SK-N-SH (cell line): ENCODE results near the gene CBX1. TPM values are rescaled to one million over a fixed set of nuclear protein-coding genes. Genes with fewer than 3 reads are reported as not detected.

ENCODE experiments used
- CTCF ChIA-PET: fragments of 300-600, 350-600 bp; formaldehyde crosslinking; extraction: SDS; loops from one replicate; lab custom pipeline; 2021; lab: Yijun Ruan, JAX
- POLR2A ChIA-PET: fragments of 350-600 bp; sonication (Branson Sonifier 250); formaldehyde crosslinking; extraction: SDS; loops from one replicate; lab custom pipeline; 2020; ENCODE audit warnings: antibody characterized with exemption, inconsistent platforms; lab: Yijun Ruan, JAX
- DNase-seq: peaks from one replicate; pipeline ENCODE4 v3.0.0; 2012
- H2AFZ ChIP-seq: fragments of 200-600 bp; sonication (generic); 2 replicates; pipeline ENCODE4 v1.8.1; 2016; ENCODE audit warnings: antibody characterized with exemption, mild to moderate bottlenecking, low read depth
- H3F3A ChIP-seq: fragments of 200-600 bp; sonication (generic); replicated peaks from 2 replicates; pipeline ENCODE3; 2016; ENCODE audit warnings: antibody characterized with exemption, mild to moderate bottlenecking; ENCODE audit not compliant: insufficient read depth
- H3K27ac ChIP-seq, 2 experiments: fragments of 200-500 bp in 1 of 2; fragments of 200-600 bp in 1 of 2; sonication (Bioruptor generic) in 1 of 2; sonication (generic), shearing (Covaris generic) in 1 of 2; 2 replicates each; pipeline versions ENCODE4 v1.5.1 to v1.6.1; 2014 to 2016; ENCODE audit warnings: low read depth in 2 of 2, inconsistent platforms in 1 of 2, low read length in 1 of 2, mild to moderate bottlenecking in 1 of 2, mixed read lengths in 1 of 2
- H3K27me3 ChIP-seq: fragments of 200-600 bp; sonication (generic), shearing (Covaris generic); 2 replicates; pipeline ENCODE4 v1.6.1; 2016; ENCODE audit warnings: mixed run types; ENCODE audit not compliant: insufficient read depth
- H3K36me3 ChIP-seq, 2 experiments: fragments of 200-500 bp in 1 of 2; fragments of 200-600 bp in 1 of 2; sonication (Bioruptor generic) in 1 of 2; sonication (generic) in 1 of 2; replicated peaks in 1 of 2; 2 replicates each; pipeline versions ENCODE3 to v1.5.1; 2014 to 2016; ENCODE audit warnings: low read length in 1 of 2, mild to moderate bottlenecking in 1 of 2; ENCODE audit not compliant: insufficient read depth in 2 of 2, control insufficient read depth in 1 of 2
- H3K4me1 ChIP-seq, 2 experiments: fragments of 200-500 bp in 1 of 2; fragments of 200-600 bp in 1 of 2; sonication (Bioruptor generic) in 1 of 2; sonication (generic), shearing (Covaris generic) in 1 of 2; 2 replicates each; pipeline versions ENCODE4 v1.5.1 to v1.6.1; 2014 to 2016; ENCODE audit warnings: low read depth in 1 of 2, low read length in 1 of 2, mixed run types in 1 of 2; ENCODE audit not compliant: insufficient read depth in 2 of 2, control insufficient read depth in 1 of 2
- H3K4me2 ChIP-seq: fragments of 200-600 bp; sonication (generic), shearing (Covaris generic); 2 replicates; pipeline ENCODE4 v1.6.1; 2017; ENCODE audit warnings: mixed run types
- H3K4me3 ChIP-seq, 2 experiments: fragments of 200-500 bp in 1 of 2; fragments of 200-600 bp in 1 of 2; sonication (Bioruptor generic) in 1 of 2; sonication (generic), shearing (Covaris generic) in 1 of 2; 2 replicates each; pipeline versions ENCODE4 v1.5.1 to v1.8.1; 2014 to 2016; ENCODE audit warnings: low read depth in 2 of 2, inconsistent platforms in 1 of 2, low read length in 1 of 2, mild to moderate bottlenecking in 1 of 2, mixed read lengths in 1 of 2, moderate library complexity in 1 of 2
- H3K79me2 ChIP-seq: fragments of 200-600 bp; sonication (generic); 2 replicates; pipeline ENCODE4 v1.8.1; 2017; ENCODE audit warnings: mild to moderate bottlenecking; ENCODE audit not compliant: insufficient read depth
- H3K9ac ChIP-seq: fragments of 200-600 bp; sonication (generic); 2 replicates; pipeline ENCODE4 v1.6.1; 2017; ENCODE audit warnings: mixed run types
- H3K9me2 ChIP-seq: fragments of 200-600 bp; sonication (generic); 2 replicates; pipeline ENCODE4 v1.6.1; 2017; ENCODE audit warnings: mixed run types
- H3K9me3 ChIP-seq: fragments of 200-600 bp; sonication (generic); 2 replicates; pipeline ENCODE4 v1.6.1; 2017; ENCODE audit warnings: mixed run types, mild to moderate bottlenecking, moderate library complexity
- H4K20me1 ChIP-seq: fragments of 200-600 bp; sonication (generic); 2 replicates; pipeline ENCODE4 v1.6.1; 2017; ENCODE audit warnings: mild to moderate bottlenecking, mixed run types; ENCODE audit not compliant: insufficient read depth
- CHD2 ChIP-seq: fragments of 150-350 bp; IDR thresholded peaks from 2 replicates; pipeline ENCODE4 v1.6.1; 2018; ENCODE audit warnings: low read length; ENCODE audit not compliant: partially characterized antibody
- CTCF ChIP-seq: fragments of 200-600 bp; sonication (generic); IDR thresholded peaks from 2 replicates; pipeline ENCODE4 v1.6.1; 2017; ENCODE audit warnings: antibody characterized with exemption, mild to moderate bottlenecking, moderate library complexity
- EZH2phosphoT487 ChIP-seq: fragments of 200-600 bp; sonication (generic); IDR thresholded peaks from 2 replicates; pipeline ENCODE4 v1.6.1; 2017; ENCODE audit warnings: low read depth, mixed run types, mild to moderate bottlenecking, antibody characterized with exemption, moderate library complexity, borderline replicate concordance
- MAX ChIP-seq: IDR thresholded peaks from 2 replicates; pipeline ENCODE4 v1.4.0; 2012; ENCODE audit warnings: low read depth
- MEF2A ChIP-seq: IDR thresholded peaks from 2 replicates; pipeline ENCODE4 v1.4.0; 2012; ENCODE audit warnings: low read depth, borderline replicate concordance
- MXI1 ChIP-seq: IDR thresholded peaks from 2 replicates; pipeline ENCODE4 v1.6.1; 2012; ENCODE audit warnings: mild to moderate bottlenecking, low read depth, low read length, improper control_type of control experiment
- PBX3 ChIP-seq: IDR thresholded peaks from 2 replicates; pipeline ENCODE4; 2012
- POLR2AphosphoS5 ChIP-seq: IDR thresholded peaks from 2 replicates; pipeline ENCODE4 v1.6.1; 2012; ENCODE audit warnings: low read depth, low read length
- RAD21 ChIP-seq: IDR thresholded peaks from 2 replicates; pipeline ENCODE4 v1.6.1; 2012; ENCODE audit warnings: mild to moderate bottlenecking, low read length
- REST ChIP-seq: IDR thresholded peaks from 2 replicates; pipeline ENCODE4 v1.6.1; 2012; ENCODE audit warnings: mild to moderate bottlenecking, low read depth, low read length, moderate library complexity
- RXRA ChIP-seq: IDR thresholded peaks from 2 replicates; pipeline ENCODE4 v1.4.0; 2012; ENCODE audit warnings: low read depth, mild to moderate bottlenecking, borderline replicate concordance
- USF1 ChIP-seq: IDR thresholded peaks from 2 replicates; pipeline ENCODE4 v1.4.0; 2012; ENCODE audit warnings: low read depth, borderline replicate concordance
- USF2 ChIP-seq: fragments of 150-350 bp; IDR thresholded peaks from 2 replicates; pipeline ENCODE4 v1.6.1; 2017; ENCODE audit warnings: antibody characterized with exemption, low read length, low read depth, borderline replicate concordance
- whole genome bisulfite sequencing: methylation state at CpG from one replicate; pipeline ENCODE4 v1.1.6; 2017; ENCODE audit warnings: low lambda C conversion rate; 5-methylcytosine and 5-hydroxymethylcytosine counted together
- polyA plus RNA-seq, 3 experiments: library from polyadenylated mRNA; depleted of rRNA; stranded (reverse); fragments of >200 nt; gene quantifications; 2 replicates each; pipeline ENCODE4 v1.2.3, GENCODE V29; 2012
- small RNA-seq, 7 experiments: library from RNA; depleted of rRNA; stranded (forward); fragments of <200 nt; gene quantifications; one replicate each; pipeline ENCODE3, GENCODE V24; 2012

The CBX1 gene
- polyA plus RNA-seq, 1 of the 3 experiments (the other 2 are of a cell fraction): 102 TPM

- POLR2A ChIA-PET: no interaction called here
- Histone ChIP-seq H3K36me3 (no peaks in the 10 kb centered on the region), H3K4me2 (no peak overlapping the region), H3K9me3 (no peaks in the 10 kb centered on the region), H3K4me3 (no peak overlapping the region), H2AFZ (no peak overlapping the region), H3K9ac (no peak overlapping the region), H3K27me3 (no peaks in the 10 kb centered on the region), H3F3A (peaks cover 44% of the 10 kb centered on the region), H3K79me2 (no peaks in the 10 kb centered on the region), H3K9me2 (no peaks in the 10 kb centered on the region), H4K20me1 (no peaks in the 10 kb centered on the region), H3K4me1 (peaks cover 31 to 39% of the 10 kb centered on the region in 2 experiments; a peak in 3 of 4 replicates), H3K27ac (no peak overlapping the region; a peak in 1 of 4 replicates)
- no peak for DNase-seq
- CTCF ChIA-PET: interaction anchor here (1.1 to 31.3 kb wide), 4 partner anchors 35 to 109 kb away, joined by 7 to 1752 read pairs (median 848); partner anchors contain the start of genes CDK5RAP3, NFE2L1, PNPO and PRR15L
- TF ChIP-seq EZH2phosphoT487 (no peak), CTCF (no peak), PBX3 (no peak), RXRA (no peak), RAD21 (no peak), MEF2A (no peak), USF1 (no peak), POLR2AphosphoS5 (no peak), MXI1 (no peak), CHD2 (no peak), MAX (no peak), USF2 (no peak), REST (no peak)
- 81% methylated on average over 5 of the region's 5 CpGs for WGBS
Measured at GRCh38 chr17:48021934-48022333, 79.3 kb downstream of the CBX1 start.

Small RNA genes lying within 50 kb of the gene (small RNA-seq; reads per million reads assigned to genes)
- gene AC004477.2 (0 reads per million in 7 experiments), gene MIR152 (239 to 5,951 (median 3,985) reads per million in 7 experiments), gene RNU6-1201P (0 to 3.4 (median 0.17) reads per million in 7 experiments)

Other genes with a start within 250 kb of the CBX1 start
- gene SP2, start 205.2 kb downstream of the CBX1 start, polyA plus RNA-seq (2012; rRNA removed): 8.8 and 16.7 TPM in 2 replicates
- gene PNPO, start 159.9 kb downstream of the CBX1 start, polyA plus RNA-seq (2012; rRNA removed): 26.1 and 33.8 TPM in 2 replicates
- not detected in 2 replicates for gene PRR15L, start 143.6 kb downstream of the CBX1 start, polyA plus RNA-seq (2012; rRNA removed)
- 208 and 288 TPM in 2 replicates for gene CDK5RAP3, start 130.4 kb downstream of the CBX1 start, polyA plus RNA-seq (2012; rRNA removed)
- gene COPZ2, start 63.7 kb downstream of the CBX1 start, polyA plus RNA-seq (2012; rRNA removed): 31.2 and 36.9 TPM in 2 replicates
- 159 and 174 TPM in 2 replicates for gene NFE2L1, start 53.1 kb downstream of the CBX1 start, polyA plus RNA-seq (2012; rRNA removed)
- gene SNX11, start 6.3 kb upstream of the CBX1 start, polyA plus RNA-seq (2012; rRNA removed): 19.0 and 31.6 TPM in 2 replicates